ENCODE data around the gene ETV5.

Gene ETV5

GRCh38 chr3:186046838-186047237, 62.1 kb downstream of the ETV5 start:
- no peak for TF ChIP-seq CTCF (conservative IDR thresholded peaks at IDR 0.05; ENCODE audit: low read depth, low read length)
- H3K4me3 ChIP-seq (ENCODE audit: low read length): no peak overlapping the region

GRCh38 chr3:186044968-186045367, 63.9 kb downstream of the ETV5 start:
- no peak for TF ChIP-seq CTCF (conservative IDR thresholded peaks at IDR 0.05; ENCODE audit: low read depth, low read length)
- no peak overlapping the region for H3K4me3 ChIP-seq (ENCODE audit: low read length)
- no peak for DNase-seq (ENCODE audit: low read depth)

More at GRCh38 chr3:186046838-186047237, 62.1 kb downstream of the ETV5 start:
- no peak for DNase-seq (ENCODE audit: low read depth)

GRCh38 chr3:186044427-186044826, 64.5 kb downstream of the ETV5 start:
- DNase-seq (ENCODE audit: low read depth): no peak
- no peak for TF ChIP-seq CTCF (conservative IDR thresholded peaks at IDR 0.05; ENCODE audit: low read depth, low read length)
- no peak overlapping the region for H3K4me3 ChIP-seq (ENCODE audit: low read length)

- no peak overlapping the region for H3K4me3 ChIP-seq (ENCODE audit: low read length)
- no peak for TF ChIP-seq CTCF (conservative IDR thresholded peaks at IDR 0.05; ENCODE audit: low read depth, low read length)
- no peak for DNase-seq (ENCODE audit: low read depth)
These were observed 66.2 kb downstream of the ETV5 start for GRCh38 chr3:186042521-186043202.

- DNase-seq (ENCODE audit: low read depth): no peak
- no peak overlapping the region for H3K4me3 ChIP-seq (ENCODE audit: low read length)
- no peak for TF ChIP-seq CTCF (conservative IDR thresholded peaks at IDR 0.05; ENCODE audit: low read depth, low read length)
These were observed 66.9 kb downstream of the ETV5 start for GRCh38 chr3:186042036-186042435.

GRCh38 chr3:186038360-186038759, 70.5 kb downstream of the ETV5 start:
- no peak for DNase-seq (ENCODE audit: low read depth)
- H3K4me3 ChIP-seq (ENCODE audit: low read length): no peak overlapping the region
- TF ChIP-seq CTCF (conservative IDR thresholded peaks at IDR 0.05; ENCODE audit: low read depth, low read length): no peak

GRCh38 chr3:186035277-186035676, 73.6 kb downstream of the ETV5 start:
- no peak for TF ChIP-seq CTCF (conservative IDR thresholded peaks at IDR 0.05; ENCODE audit: low read depth, low read length)
- H3K4me3 ChIP-seq (ENCODE audit: low read length): no peak overlapping the region
- no peak for DNase-seq (ENCODE audit: low read depth)

Data from retinal pigment epithelial cell (primary cell).